Glomerular endothelial cell (primary cell): ENCODE measurements around the gene CAPN14. TPM values are rescaled to one million over a fixed set of nuclear protein-coding genes. Genes with fewer than 3 reads are reported as not detected.
A peak's percentile ranks its signal among the peaks of the same experiment; 100 is the strongest.

ENCODE experiments used
- DNase-seq: peaks from one replicate; pipeline ENCODE4 v3.0.0-alpha.2; 2011; ENCODE audit warnings: low read depth, low spot score; ENCODE audit errors: extremely low read depth
- total RNA-seq: library from RNA; depleted of rRNA; stranded (reverse); fragments of >200 nt; gene quantifications from 2 replicates; pipeline ENCODE4 v1.2.3, GENCODE V29; 2015

CAPN14 gene
- total RNA-seq, 1 donor from 2014 or later: 0.35 TPM

- DNase-seq: no peak
Observed at GRCh38 chr2:31243053-31243452, 25.7 kb upstream of the CAPN14 start.

DNA sequence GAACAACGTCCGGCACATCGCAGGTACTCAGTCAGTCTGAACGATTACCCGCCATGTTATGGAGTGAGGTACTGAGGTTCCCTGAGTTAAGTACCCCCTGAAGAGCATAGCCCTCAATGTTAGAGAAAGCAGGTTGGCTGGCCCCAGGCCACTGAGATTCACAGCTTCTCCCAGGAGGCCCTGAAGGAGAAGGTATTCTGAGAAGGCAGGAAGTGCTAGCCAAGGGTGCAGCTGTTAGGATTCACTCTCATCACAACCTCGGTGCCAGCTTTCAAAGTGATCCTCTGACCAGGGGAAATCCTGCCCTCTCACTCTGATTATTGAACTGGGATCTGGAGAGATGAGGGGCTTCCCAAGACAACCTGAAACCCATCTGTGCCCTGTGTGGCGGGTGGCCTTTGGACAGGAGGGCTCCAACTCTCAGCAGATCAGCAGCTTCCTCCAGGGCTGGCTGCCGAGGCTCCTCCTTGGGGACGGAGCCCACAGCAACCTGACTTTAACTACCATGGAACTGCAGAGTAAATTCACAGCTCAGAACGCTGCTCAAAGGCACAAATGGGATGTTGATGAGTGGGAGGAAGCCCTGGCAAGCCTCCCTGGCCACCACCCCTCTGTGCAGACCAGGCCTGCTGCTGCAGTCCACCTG, 24.4 kb upstream of the CAPN14 start:
- no peak for DNase-seq

DNA sequence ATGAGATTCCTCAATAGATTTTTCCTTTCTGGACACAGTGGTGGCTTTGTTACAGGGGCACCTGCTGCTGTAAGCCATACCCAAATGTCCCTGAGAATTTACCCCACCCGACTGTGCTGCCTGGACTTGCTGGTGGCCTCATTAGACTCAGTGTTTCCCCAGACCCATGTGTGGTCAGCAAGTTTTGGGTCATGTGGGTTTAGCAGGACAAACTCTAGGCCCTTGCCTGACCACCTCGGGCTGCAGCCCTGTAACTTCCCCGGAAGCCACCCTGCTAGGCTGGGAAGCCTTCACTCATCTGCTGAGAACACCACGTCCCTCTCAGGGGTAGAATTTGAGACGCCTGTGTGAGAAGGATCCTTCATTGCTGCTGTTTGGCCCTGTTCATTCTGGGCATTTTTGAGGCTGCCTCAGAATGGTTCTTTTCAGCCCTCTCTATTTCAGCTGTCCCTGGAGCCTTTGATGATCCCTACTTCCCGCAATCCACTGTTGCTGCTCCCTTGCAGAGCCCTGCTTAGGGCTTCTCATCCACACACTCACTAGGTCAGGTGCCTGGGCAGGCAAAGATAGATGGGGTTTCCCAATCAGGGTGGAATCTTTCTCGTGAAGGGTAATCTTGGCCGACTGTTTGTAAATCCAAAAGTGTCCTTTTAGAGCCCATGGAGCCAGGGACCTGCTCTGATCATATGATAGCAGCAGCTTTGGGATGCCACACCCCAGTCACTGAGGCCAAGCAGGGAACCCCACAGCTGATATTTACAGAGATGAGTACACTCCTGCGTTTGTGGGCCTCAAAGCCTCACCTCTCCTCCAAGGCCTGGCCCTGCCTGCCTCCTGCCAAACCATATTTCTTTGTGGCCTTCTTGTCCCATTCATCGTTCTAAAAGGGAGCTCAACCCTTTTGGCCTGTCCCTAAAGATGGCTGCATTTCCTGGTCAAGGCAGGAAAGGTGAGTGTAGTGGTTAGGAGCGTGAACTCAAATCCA, 23.4 kb upstream of the CAPN14 start:
- no peak for DNase-seq

GRCh38 chr2:31239593-31240177, 22.4 kb upstream of the CAPN14 start:
- DNase-seq: no peak

GRCh38 chr2:31238906-31239592, 21.7 kb upstream of the CAPN14 start:
- DNase-seq: no peak

- DNase-seq: no peak
Observed at GRCh38 chr2:31238126-31238905, 21.0 kb upstream of the CAPN14 start.

- DNase-seq: no peak
Observed at GRCh38 chr2:31237348-31238017, 20.2 kb upstream of the CAPN14 start.

DNA sequence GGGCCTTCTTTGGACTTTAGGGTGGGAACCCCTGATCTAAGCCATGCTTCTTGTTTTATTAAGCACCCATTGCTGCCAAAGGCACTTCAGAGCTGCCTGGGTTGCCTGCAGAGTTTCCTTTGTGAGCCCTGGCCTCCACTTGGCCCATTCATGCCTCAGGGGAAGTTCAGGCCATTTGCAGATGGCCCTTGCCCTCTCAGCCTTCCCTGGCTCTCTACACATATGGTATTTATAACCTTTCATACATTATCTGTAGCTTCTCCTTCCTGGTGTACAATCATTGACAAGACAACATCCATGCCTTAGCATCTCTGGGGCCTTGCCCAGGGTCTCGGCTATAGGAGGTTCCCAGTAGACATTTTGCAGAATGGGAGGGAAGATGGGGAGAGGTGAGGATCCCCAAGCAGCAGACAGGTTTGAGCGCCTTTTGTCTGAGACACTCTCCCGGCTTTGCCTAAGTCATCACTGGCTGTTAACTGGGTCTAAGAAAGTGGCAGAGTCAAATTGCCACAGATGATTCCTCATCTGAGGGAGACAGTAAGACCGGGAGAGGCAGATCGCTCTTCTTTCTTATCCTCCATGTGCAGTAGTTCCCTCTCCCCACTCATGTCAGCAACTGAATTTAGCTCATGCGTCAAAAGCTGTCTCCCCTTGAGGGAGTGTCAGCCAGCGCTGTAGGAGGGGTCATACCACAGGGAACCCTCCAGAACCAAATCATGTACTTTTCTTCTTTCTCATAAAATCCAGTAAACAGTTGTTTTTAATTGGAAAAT, 19.3 kb upstream of the CAPN14 start:
- no peak for DNase-seq

DNA sequence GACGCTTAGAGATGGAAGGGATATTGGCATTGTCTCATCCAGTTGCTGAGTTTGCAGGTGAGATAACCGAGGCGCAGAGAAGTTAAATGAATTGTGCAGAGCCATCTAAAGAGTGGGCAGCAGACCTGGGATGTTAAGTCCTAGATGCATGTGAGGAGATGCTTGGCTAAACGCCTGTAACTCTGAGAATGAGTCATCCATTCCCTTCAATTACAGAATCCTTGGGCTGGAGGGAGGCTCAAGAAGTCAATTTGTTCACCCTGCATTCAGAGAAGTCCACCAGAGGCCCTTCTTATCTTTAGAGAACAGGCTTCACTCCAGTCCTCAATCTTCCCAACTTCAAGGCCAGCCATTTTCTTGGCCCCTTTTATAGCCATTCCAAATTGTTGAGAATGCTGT, 18.2 kb upstream of the CAPN14 start:
- DNase-seq: no peak

GRCh38 chr2:31234683-31235503, 17.6 kb upstream of the CAPN14 start:
- DNase-seq: no peak

- DNase-seq: peak; percentile 16
Observed at GRCh38 chr2:31233741-31234682, 16.7 kb upstream of the CAPN14 start, which contains the start of gene EHD3. EHD3 (plus strand) TSS chr2:31234152; CDS start chr2:31234622, 470 bp downstream.

DNA sequence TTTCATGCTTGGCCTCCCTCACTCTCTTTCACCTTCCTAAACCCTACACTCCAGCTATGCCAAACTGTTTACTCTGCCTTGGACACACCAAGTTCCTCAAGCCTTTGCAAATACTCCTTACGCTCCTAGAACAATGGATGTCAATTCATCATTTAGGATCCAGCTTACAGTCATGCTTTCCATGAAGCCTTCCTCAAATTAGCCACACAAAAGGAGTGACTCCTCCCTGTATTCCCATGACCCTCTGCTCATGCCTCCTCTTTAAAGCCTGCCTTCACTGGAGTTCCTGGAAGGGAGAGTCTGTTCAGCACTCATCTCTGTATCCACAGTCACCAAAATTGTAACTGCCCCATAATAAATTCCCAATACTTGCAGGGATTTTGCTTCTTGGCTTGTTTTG, 15.9 kb upstream of the CAPN14 start:
- no peak for DNase-seq

DNA sequence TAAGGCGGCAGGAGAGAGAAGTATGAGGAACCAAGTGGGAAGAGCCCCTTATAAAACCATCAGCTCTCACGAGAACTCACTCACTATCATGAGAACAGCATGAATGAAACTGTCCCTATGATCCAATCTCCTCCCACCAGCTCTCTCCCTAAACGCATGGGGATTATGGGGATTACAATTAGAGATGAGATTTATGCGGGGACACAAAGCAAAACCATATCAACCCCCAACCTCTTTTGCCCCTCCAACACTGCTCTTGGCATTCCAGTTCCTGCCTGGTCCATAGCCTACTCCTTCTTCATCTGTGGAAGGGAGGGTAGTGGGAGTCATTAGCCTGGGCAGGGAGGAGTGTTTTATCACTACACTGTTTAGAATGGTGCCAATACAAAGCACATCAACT, 15.3 kb upstream of the CAPN14 start:
- no peak for DNase-seq

- no peak for DNase-seq
Observed at GRCh38 chr2:31231571-31232302, 14.4 kb upstream of the CAPN14 start.

- DNase-seq: no peak
Observed at GRCh38 chr2:31230751-31231150, 13.4 kb upstream of the CAPN14 start.

GRCh38 chr2:31228717-31229116, 11.4 kb upstream of the CAPN14 start:
- DNase-seq: no peak
